Motor neuron (in vitro differentiated cells): ENCODE data around the gene CLMP. TPM values are rescaled to one million over a fixed set of nuclear protein-coding genes. Genes with fewer than 3 reads are reported as not detected.
A peak's percentile ranks its signal among the peaks of the same experiment; 100 is the strongest.
"Not testable (repeated sequence)": the region's sequence is repeated elsewhere in the genome, so short reads cannot be mapped to it uniquely, and the experiment has no call there.

Experiments
- ATAC-seq, 8 experiments: fragments of 200-7000 bp; cut with Tn5 transposase; replicated peaks in 6 of 8; 2 replicates each; pipeline ENCODE4 v1.8.0; 2021; ENCODE audit warnings: mild to moderate bottlenecking in 8 of 8, moderate library complexity in 8 of 8
- H3K27ac ChIP-seq, 2 donors: fragments of 250-450 bp; sonication (Bioruptor Pico); 2 replicates each; pipeline ENCODE4 v1.9.0; 2021; ENCODE audit warnings: antibody characterized with exemption in 2 of 2, mild to moderate bottlenecking in 2 of 2, moderate library complexity in 1 of 2
- H3K4me1 ChIP-seq, 2 donors: fragments of 250-450 bp; sonication (Bioruptor Pico); replicated peaks in 1 of 2; 2 replicates each; pipeline ENCODE4 v1.6.1; 2021; ENCODE audit warnings: antibody characterized with exemption in 2 of 2, mild to moderate bottlenecking in 2 of 2, moderate library complexity in 1 of 2
- H3K4me3 ChIP-seq, 5 donors: fragments of 250-450 bp; sonication (Bioruptor Pico); 2 replicates each; pipeline ENCODE4 v1.9.0; 2021; ENCODE audit warnings: antibody characterized with exemption in 5 of 5, mild to moderate bottlenecking in 5 of 5, moderate library complexity in 4 of 5
- WGBS, 10 experiments: fragments of 450-650 bp; shearing (Covaris generic); methylation state at CpG; one replicate each; pipeline ENCODE4 v1.0.0; 2022; 5-methylcytosine and 5-hydroxymethylcytosine counted together
- in situ Hi-C, 9 experiments: fragments of 400-800 bp; cut with MboI; loops; one replicate each; pipeline ENCODE4 v1.15.0; 2021; ENCODE audit warnings: low sequenced_read_pairs in 9 of 9, low pct_unique_long_range_greater_than_20kb in 2 of 9; ENCODE audit not compliant: unreplicated experiment in 9 of 9
- total RNA-seq, 8 experiments: library from RNA; unstranded; fragments of 300-600 nt; gene quantifications; 2 replicates each; pipeline versions ENCODE4 v1.2.3 to v1.2.4, GENCODE V29; 2022

CLMP gene
- total RNA-seq, 8 experiments from 2014 or later = 2.1 to 21.4 (median 14.1) TPM

DNA sequence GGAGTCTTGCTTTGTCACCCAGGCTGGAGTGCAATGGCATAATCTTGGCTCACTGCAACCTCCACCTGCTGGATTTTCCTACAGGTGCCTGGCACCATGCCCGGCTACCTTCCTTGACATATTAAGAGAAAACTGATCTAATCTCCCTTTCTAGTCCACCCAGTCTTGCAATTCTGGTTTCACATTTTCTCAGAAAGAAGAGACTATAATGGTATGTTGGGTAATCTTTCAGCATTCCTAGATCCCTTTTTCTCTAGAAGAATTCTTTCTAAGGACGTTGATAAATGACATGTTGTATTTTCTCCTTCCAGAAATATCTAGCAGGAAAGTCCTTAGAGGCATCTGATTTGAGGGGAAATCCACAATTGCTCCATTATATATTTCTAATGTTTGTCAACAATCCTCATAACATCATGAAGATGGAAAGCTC is 122.7 kb downstream of the CLMP start:
- 0 to 100% (median 85%) methylated on average over 1 to 2 of the region's 2 CpGs for WGBS, 10 experiments
- Histone ChIP-seq H3K27ac (no peak overlapping the region), H3K4me3 (no peak overlapping the region), H3K4me1 (no peaks in the 10 kb centered on the region)
- no peak for ATAC-seq
- in situ Hi-C loops = no loop called here

DNA sequence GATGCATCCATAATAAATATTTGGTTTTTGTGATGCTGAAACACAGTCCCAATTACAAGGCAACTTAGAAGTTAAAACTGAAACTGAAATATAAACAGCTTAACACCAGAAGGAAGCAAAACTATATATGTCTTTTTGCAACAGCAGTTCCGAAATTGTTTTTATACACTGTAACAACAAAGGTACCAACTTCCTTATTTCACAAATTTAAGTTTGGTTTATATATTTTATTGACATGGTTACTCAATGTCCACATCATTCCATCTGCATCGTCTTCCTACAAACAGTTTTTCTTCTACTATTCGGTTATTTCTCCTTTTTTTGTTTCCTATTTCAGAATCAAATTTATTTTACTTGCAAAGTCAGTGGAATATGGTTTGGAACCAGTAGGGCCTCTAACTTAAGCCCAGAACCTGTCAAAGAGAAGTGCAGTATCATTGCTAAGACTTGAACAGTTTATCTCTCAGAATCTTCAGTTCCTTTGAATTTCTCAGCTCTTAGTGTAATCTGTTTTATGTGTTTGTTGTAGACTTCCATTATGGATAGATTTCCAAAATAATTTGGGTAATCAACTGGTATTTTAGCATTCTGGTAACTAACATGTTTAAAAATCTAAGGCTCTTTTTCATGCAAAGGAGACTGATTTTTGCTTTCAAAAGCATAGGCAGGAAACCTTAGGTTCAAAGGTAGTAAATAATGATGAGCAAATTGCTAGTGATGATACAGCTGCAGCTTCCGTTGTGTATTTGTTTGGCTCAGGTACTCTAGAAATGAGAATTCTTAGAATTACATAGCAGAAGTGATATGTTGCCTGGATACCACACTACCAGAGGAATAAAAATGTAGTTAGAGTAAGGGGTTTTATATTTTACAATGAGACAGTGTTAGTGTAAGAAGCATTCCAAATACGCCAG is 124.9 kb downstream of the CLMP start:
- Histone ChIP-seq H3K27ac (no peak overlapping the region), H3K4me3 (no peak overlapping the region), H3K4me1 (peaks cover 0 to 3% of the 10 kb centered on the region in 2 donors)
- 57 to 100% (median 80%) methylated on average over 2 to 5 of the region's 5 CpGs for WGBS, 10 experiments
- no peak for ATAC-seq
- in situ Hi-C loops = no loop called here

- WGBS, 10 experiments = 0 to 100% (median 76%) methylated on average over 1 to 2 of the region's 2 CpGs; no CpG with 5 or more reads in 1 of the 10 experiments
- peak in 1 of 8 experiments; percentile 1 for ATAC-seq
- in situ Hi-C loops = no loop called here
- peaks cover 8 to 15% of the 10 kb centered on the region in 2 donors for H3K4me1 ChIP-seq
- no peak overlapping the region for H3K27ac ChIP-seq
- H3K4me3 ChIP-seq = no peak overlapping the region
These were observed 129.4 kb downstream of the CLMP start for GRCh38 chr11:123065621-123066020.

DNA sequence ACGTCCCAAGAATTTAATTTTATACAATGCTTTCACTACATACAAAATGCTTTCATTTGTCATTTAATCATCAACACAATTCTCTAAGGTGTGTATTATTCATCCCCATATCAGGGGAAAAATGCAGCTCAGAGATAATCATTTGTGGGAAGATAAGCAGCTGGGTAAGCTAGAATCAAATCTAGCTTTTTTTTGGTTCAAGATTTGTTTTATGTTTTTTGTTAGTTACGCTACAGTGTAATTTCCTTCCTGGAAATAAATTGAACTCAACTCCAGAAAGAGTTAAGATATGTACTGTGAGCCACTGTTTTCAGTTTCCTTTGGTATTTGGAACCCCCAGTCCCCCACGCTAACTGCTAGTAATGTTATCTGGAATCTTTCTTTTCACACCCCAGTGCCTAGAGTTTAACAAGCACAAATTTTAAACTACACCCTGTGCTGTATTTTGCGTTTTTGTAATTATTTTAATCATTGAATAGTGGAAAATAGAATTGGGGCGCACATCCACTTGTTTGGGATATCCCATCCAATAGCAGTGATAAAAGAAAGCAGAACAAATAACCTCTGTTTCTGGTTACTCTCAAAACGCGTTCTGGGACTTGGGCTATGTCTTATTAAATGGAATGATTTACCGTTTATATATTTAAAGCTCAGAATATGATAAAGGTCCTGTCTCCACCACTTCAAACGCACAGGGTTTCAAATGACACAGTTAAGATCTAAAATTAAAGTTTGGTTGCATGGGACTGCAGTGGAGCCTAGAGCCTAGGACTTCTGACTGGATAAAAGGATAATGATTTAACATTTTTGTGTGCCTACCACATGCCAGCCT is 131.0 kb downstream of the CLMP start:
- in situ Hi-C loops = no loop called here
- 21 to 68% (median 50%) methylated on average over 4 to 9 of the region's 9 CpGs for WGBS, 10 experiments

GRCh38 chr11:123062892-123063825 is 131.9 kb downstream of the CLMP start:
- Histone ChIP-seq H3K4me1 (peaks cover 25 to 39% of the 10 kb centered on the region in 2 donors), H3K27ac (peak overlapping the region; percentile 100), H3K4me3 (peak overlapping the region; percentile 57 to 95 (median 81))
- in situ Hi-C loops = no loop called here
- ATAC-seq = peak in 4 of 8 experiments; percentile 9 to 13 (median 11)
- WGBS, 10 experiments = 0 to 20% (median 3%) methylated on average over 1 to 28 of the region's 37 CpGs; no CpG with 5 or more reads in 1 of the 10 experiments

More for the DNA sequence above, 131.0 kb downstream of the CLMP start:
- Histone ChIP-seq H3K27ac (peak overlapping the region; percentile 100), H3K4me3 (peak overlapping the region; percentile 57 to 95 (median 81)), H3K4me1 (peaks cover 23 to 30% of the 10 kb centered on the region in 2 donors)
- ATAC-seq = no peak

DNA sequence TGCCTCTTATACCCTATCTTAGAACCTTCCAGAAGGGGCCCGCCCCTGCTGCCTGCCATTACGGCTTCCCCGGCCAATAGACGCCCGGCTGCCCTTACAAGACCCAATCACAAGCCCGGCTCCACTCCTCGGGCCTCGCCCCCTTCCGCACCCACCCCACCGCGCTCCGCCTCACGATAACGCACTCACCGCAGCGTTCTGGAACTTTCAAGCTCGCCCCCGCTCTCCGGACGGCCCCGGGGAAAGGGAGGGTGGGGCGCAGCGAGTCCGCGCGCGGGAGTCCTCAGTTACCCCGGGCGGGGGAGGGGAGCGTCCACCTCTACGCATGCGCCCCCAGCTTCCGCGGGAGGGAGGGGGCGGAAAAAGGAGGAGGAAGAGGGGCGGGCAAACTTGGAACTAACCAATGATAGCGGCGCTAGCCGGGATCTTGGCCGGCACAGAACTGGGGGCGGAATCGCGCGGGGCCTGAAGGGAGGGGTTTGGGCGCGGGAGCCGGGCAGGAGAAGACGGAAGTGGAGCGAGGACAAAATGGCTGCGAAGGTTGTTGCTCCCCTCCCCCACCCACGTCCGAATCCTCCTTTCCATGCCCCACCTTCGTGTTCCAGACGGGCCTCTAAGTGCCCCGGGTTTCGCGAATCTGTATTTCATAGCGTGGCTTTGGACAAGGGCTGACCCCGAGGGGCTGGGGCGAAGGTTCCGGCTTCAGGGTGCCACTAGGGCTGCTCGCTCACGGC is 132.7 kb downstream of the CLMP start:
- Histone ChIP-seq H3K27ac (peak overlapping the region; percentile 100), H3K4me3 (peak overlapping the region; percentile 57 to 95 (median 81)), H3K4me1 (peaks cover 25 to 39% of the 10 kb centered on the region in 2 donors)
- peak; percentile 82 to 92 (median 90) for ATAC-seq
- WGBS, 10 experiments = 0% methylated on average over 1 to 13 of the region's 63 CpGs; no CpG with 5 or more reads in 7 of the 10 experiments
- in situ Hi-C loops = no loop called here

- Histone ChIP-seq H3K4me1 (peaks cover 25 to 39% of the 10 kb centered on the region in 2 donors), H3K4me3 (peak within 1 kb of the TSS; percentile 57 to 95 (median 81)), H3K27ac (peak within 1 kb of the TSS; percentile 100)
- 0% methylated on average over 1 to 11 of the region's 45 CpGs; no CpG with 5 or more reads in 3 of the 10 experiments for WGBS, 10 experiments
- ATAC-seq = peak; percentile 1 to 24 (median 8)
- in situ Hi-C loops = no loop called here
These were observed 133.5 kb downstream of the CLMP start, which contains the start of gene HSPA8 for GRCh38 chr11:123061403-123062157. Gene HSPA8, minus strand, starts transcription at chr11:123062136. Its CDS starts 812 bp downstream, at chr11:123061324.

DNA sequence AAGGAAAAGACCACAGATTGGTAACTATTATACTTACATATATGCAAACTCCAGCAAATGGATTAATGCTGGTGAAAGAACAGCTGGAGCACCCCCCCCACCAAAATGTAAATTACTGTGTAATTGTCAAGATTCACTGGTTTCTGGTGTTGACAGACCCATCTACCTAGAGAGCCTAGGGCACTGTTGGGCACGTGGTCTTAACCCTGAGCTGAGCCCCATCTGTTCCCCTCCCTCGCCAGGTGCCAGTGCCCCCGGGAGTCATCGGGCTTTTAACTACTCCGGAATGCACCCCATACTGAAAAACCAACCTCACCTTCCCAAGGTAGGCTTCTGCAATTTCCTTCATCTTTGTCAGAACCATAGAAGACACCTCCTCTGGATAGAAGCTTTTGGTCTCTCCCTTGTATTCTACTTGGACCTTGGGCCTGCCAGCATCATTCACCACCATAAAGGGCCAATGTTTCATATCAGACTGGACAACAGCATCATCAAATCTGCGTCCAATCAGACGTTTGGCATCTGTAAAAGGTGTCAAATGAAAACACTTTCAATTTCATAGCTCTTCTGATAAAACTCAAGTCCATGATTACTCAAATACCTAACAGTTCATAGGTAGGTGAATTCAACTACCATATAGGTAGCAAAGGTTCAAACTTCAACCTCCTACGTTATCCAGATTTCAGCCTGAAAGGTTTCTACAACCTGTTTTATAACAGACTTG is 134.6 kb downstream of the CLMP start:
- WGBS, 10 experiments = 0 to 27% (median 0%) methylated on average over 1 to 7 of the region's 8 CpGs; no CpG with 5 or more reads in 1 of the 10 experiments
- ATAC-seq = no peak
- H3K4me1 ChIP-seq = peaks cover 25 to 36% of the 10 kb centered on the region in 2 donors
- in situ Hi-C loops = no loop called here
- peak overlapping the region; percentile 57 to 95 (median 81) for H3K4me3 ChIP-seq
- no peak overlapping the region for H3K27ac ChIP-seq

DNA sequence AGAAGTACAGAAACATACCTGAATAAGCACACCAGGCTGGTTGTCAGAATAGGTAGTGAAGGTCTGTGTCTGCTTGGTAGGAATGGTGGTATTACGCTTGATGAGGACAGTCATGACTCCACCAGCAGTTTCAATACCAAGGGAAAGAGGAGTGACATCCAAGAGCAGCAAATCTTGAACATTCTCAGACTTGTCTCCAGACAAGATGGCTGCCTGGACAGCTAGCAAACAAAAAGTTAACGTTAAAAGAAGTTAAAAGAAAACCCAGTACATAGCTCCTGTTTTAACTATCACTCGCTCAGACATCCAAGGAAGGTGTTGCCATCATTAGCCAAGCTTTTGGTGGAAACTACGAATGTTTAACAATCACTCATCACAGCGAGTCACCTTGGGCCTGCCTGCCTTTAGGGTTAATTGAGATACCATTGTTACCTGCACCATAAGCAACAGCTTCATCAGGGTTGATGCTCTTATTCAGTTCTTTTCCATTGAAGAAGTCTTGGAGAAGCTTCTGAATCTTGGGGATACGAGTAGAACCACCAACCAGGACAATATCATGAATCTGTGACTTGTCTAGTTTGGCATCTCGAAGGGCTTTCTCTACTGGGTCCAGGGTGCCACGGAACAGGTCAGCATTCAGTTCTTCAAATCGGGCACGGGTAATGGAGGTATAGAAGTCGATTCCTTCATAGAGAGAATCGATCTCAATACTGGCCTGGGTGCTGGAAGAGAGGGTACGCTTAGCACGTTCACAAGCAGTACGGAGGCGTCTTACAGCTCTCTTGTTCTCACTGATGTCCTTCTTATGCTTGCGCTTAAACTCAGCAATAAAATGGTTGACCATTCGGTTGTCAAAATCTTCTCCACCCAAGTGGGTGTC is 135.8 kb downstream of the CLMP start:
- in situ Hi-C loops = not testable (repeated sequence)

More for the DNA sequence above, 135.8 kb downstream of the CLMP start:
- H3K4me1 ChIP-seq = peaks cover 21 to 32% of the 10 kb centered on the region in 2 donors
- not testable (repeated sequence) for ATAC-seq, H3K27ac ChIP-seq
- peak overlapping the region in 4 of 5 donors; percentile 57 to 83 (median 78) for H3K4me3 ChIP-seq
- WGBS, 10 experiments = 10 to 93% (median 78%) methylated on average over 3 to 14 of the region's 18 CpGs; no CpG with 5 or more reads in 2 of the 10 experiments
